ENCODE measurements around the gene CARF. TPM values are rescaled to one million over a fixed set of nuclear protein-coding genes. Genes with fewer than 3 reads are reported as not detected.

The CARF gene
- total RNA-seq, 2 experiments from 2014 or later: 5.2 to 6.6 TPM

GRCh38 chr2:203002054-203002821 lies 90.2 kb downstream of the CARF start:
- DNase-seq: no peak
- no peaks in the 10 kb centered on the region for H3K4me1 Mint-ChIP-seq (ENCODE audit: low read depth)
- no peaks in the 10 kb centered on the region for H3K27me3 Mint-ChIP-seq
- ChIA-PET CTCF (no interaction called here), POLR2A (no interaction called here)
- H3K4me3 Mint-ChIP-seq: no peak overlapping the region
- H3K9me3 Mint-ChIP-seq: no peaks in the 10 kb centered on the region
- H3K27ac Mint-ChIP-seq: no peak overlapping the region
- H3K36me3 Mint-ChIP-seq: no peaks in the 10 kb centered on the region
- intact Hi-C loops (cut with micrococcal nuclease): no loop called here

- no peaks in the 10 kb centered on the region for H3K27me3 Mint-ChIP-seq
- H3K4me3 Mint-ChIP-seq: no peak overlapping the region
- ChIA-PET POLR2A (no interaction called here), CTCF (no interaction called here)
- peaks cover 2% of the 10 kb centered on the region for H3K9me3 Mint-ChIP-seq
- no peak overlapping the region for H3K27ac Mint-ChIP-seq
- intact Hi-C loops (cut with micrococcal nuclease): no loop called here
- DNase-seq: no peak
- H3K4me1 Mint-ChIP-seq (ENCODE audit: low read depth): no peaks in the 10 kb centered on the region
- no peaks in the 10 kb centered on the region for H3K36me3 Mint-ChIP-seq
Observed at GRCh38 chr2:203003716-203004115, 91.6 kb downstream of the CARF start.

- intact Hi-C loops (cut with micrococcal nuclease): loop anchor here (1.0 to 10.0 kb wide), 6 partner anchors 103 to 1000 kb away; partner anchors contain the start of genes ABI2, CYP20A1, FAM117B and WDR12
- Mint-ChIP-seq H3K27me3 (no peaks in the 10 kb centered on the region), H3K4me1 (ENCODE audit: low read depth) (peaks cover 31% of the 10 kb centered on the region), H3K36me3 (no peaks in the 10 kb centered on the region), H3K4me3 (peak within 1 kb of the TSS; percentile 94), H3K9me3 (no peaks in the 10 kb centered on the region), H3K27ac (peak within 1 kb of the TSS; percentile 90)
- DNase-seq: peak; percentile 98
- ChIA-PET CTCF (no interaction called here), POLR2A (interaction anchor here (1.4 to 1.6 kb wide), 2 partner anchors 104 to 380 kb away, joined by 3 to 5 read pairs; partner anchors contain the start of genes FAM117B and WDR12)
Observed at GRCh38 chr2:203014456-203015199, 102.6 kb downstream of the CARF start, which contains the start of gene NBEAL1. TSS of gene NBEAL1 (plus strand) at chr2:203014875. CDS start at chr2:203016385, 1,510 bp downstream.

GRCh38 chr2:203016716-203017115 lies 104.6 kb downstream of the CARF start:
- Mint-ChIP-seq H3K27me3 (no peaks in the 10 kb centered on the region), H3K4me1 (ENCODE audit: low read depth) (peaks cover 32% of the 10 kb centered on the region), H3K36me3 (no peaks in the 10 kb centered on the region), H3K9me3 (no peaks in the 10 kb centered on the region), H3K27ac (no peak overlapping the region), H3K4me3 (no peak overlapping the region)
- no peak for DNase-seq
- POLR2A ChIA-PET: no interaction called here
- CTCF ChIA-PET: no interaction called here
- intact Hi-C loops (cut with micrococcal nuclease): loop anchor here (10.0 kb wide), 3 partner anchors 308 to 998 kb away; partner anchors contain the start of gene ABI2

- Mint-ChIP-seq H3K36me3 (no peaks in the 10 kb centered on the region), H3K9me3 (no peaks in the 10 kb centered on the region), H3K27me3 (no peaks in the 10 kb centered on the region), H3K27ac (peak overlapping the region; percentile 7), H3K4me1 (ENCODE audit: low read depth) (peaks cover 41% of the 10 kb centered on the region), H3K4me3 (peak overlapping the region; percentile 2)
- CTCF ChIA-PET: interaction anchor here (1.1 kb wide), 1 partner anchor 9 kb away, joined by 5 read pairs; no protein-coding TSS in a partner anchor
- intact Hi-C loops (cut with micrococcal nuclease): loop anchor here (10.0 kb wide), 3 partner anchors 307 to 997 kb away; partner anchors contain the start of gene ABI2
- no peak for DNase-seq
- POLR2A ChIA-PET: no interaction called here
Observed at GRCh38 chr2:203018181-203018580, 106.1 kb downstream of the CARF start.

- Mint-ChIP-seq H3K4me1 (ENCODE audit: low read depth) (peaks cover 36% of the 10 kb centered on the region), H3K27me3 (no peaks in the 10 kb centered on the region), H3K36me3 (no peaks in the 10 kb centered on the region), H3K9me3 (no peaks in the 10 kb centered on the region), H3K27ac (no peak overlapping the region), H3K4me3 (no peak overlapping the region)
- DNase-seq: no peak
- ChIA-PET CTCF (no interaction called here), POLR2A (no interaction called here)
- intact Hi-C loops (cut with micrococcal nuclease): loop anchor here (10.0 kb wide), 3 partner anchors 306 to 996 kb away; partner anchors contain the start of gene ABI2
Observed at GRCh38 chr2:203019142-203019541, 107.1 kb downstream of the CARF start.

- Mint-ChIP-seq H3K4me3 (no peak overlapping the region), H3K27me3 (no peaks in the 10 kb centered on the region), H3K9me3 (no peaks in the 10 kb centered on the region), H3K4me1 (ENCODE audit: low read depth) (peaks cover 24% of the 10 kb centered on the region), H3K36me3 (no peaks in the 10 kb centered on the region), H3K27ac (no peak overlapping the region)
- ChIA-PET CTCF (interaction anchor here (1.0 kb wide), 1 partner anchor 29 kb away, joined by 4 read pairs; no protein-coding TSS in a partner anchor), POLR2A (interaction anchor here (1.7 kb wide), 1 partner anchor 111 kb away, joined by 3 read pairs; the partner anchor contains the start of gene WDR12)
- no peak for DNase-seq
- intact Hi-C loops (cut with micrococcal nuclease): no loop called here
Observed at GRCh38 chr2:203021991-203022390, 109.9 kb downstream of the CARF start.

- CTCF ChIA-PET: interaction anchor here (1.0 kb wide), 1 partner anchor 28 kb away, joined by 4 read pairs; no protein-coding TSS in a partner anchor
- intact Hi-C loops (cut with micrococcal nuclease): no loop called here
- no peak for DNase-seq
- H3K36me3 Mint-ChIP-seq: no peaks in the 10 kb centered on the region
- no peak overlapping the region for H3K27ac Mint-ChIP-seq
- H3K4me1 Mint-ChIP-seq (ENCODE audit: low read depth): peaks cover 22% of the 10 kb centered on the region
- POLR2A ChIA-PET: no interaction called here
- no peaks in the 10 kb centered on the region for H3K27me3 Mint-ChIP-seq
- H3K4me3 Mint-ChIP-seq: no peak overlapping the region
- no peaks in the 10 kb centered on the region for H3K9me3 Mint-ChIP-seq
Observed at GRCh38 chr2:203022751-203023150, 110.7 kb downstream of the CARF start.

GRCh38 chr2:203025592-203025991 lies 113.5 kb downstream of the CARF start:
- Mint-ChIP-seq H3K4me3 (no peak overlapping the region), H3K27me3 (no peaks in the 10 kb centered on the region), H3K9me3 (no peaks in the 10 kb centered on the region), H3K4me1 (ENCODE audit: low read depth) (peaks cover 10% of the 10 kb centered on the region), H3K27ac (no peak overlapping the region), H3K36me3 (no peaks in the 10 kb centered on the region)
- CTCF ChIA-PET: no interaction called here
- no peak for DNase-seq
- POLR2A ChIA-PET: no interaction called here
- intact Hi-C loops (cut with micrococcal nuclease): no loop called here

GRCh38 chr2:203030545-203030944 lies 118.5 kb downstream of the CARF start:
- no peak for DNase-seq
- Mint-ChIP-seq H3K36me3 (peaks cover 3% of the 10 kb centered on the region), H3K27me3 (no peaks in the 10 kb centered on the region), H3K4me1 (ENCODE audit: low read depth) (peaks cover 17% of the 10 kb centered on the region), H3K9me3 (no peaks in the 10 kb centered on the region), H3K4me3 (no peak overlapping the region), H3K27ac (no peak overlapping the region)
- CTCF ChIA-PET: no interaction called here
- POLR2A ChIA-PET: no interaction called here
- intact Hi-C loops (cut with micrococcal nuclease): no loop called here

GRCh38 chr2:203030991-203031390 lies 118.9 kb downstream of the CARF start:
- intact Hi-C loops (cut with micrococcal nuclease): no loop called here
- CTCF ChIA-PET: no interaction called here
- Mint-ChIP-seq H3K4me3 (no peak overlapping the region), H3K27ac (no peak overlapping the region), H3K36me3 (peaks cover 3% of the 10 kb centered on the region), H3K9me3 (no peaks in the 10 kb centered on the region), H3K4me1 (ENCODE audit: low read depth) (peaks cover 17% of the 10 kb centered on the region), H3K27me3 (no peaks in the 10 kb centered on the region)
- POLR2A ChIA-PET: interaction anchor here (0.6 kb wide), 1 partner anchor 418 kb away, joined by 3 read pairs; no protein-coding TSS in a partner anchor
- no peak for DNase-seq

- POLR2A ChIA-PET: interaction anchor here (0.7 kb wide), 1 partner anchor 21 kb away, joined by 3 read pairs; no protein-coding TSS in a partner anchor
- no peak overlapping the region for H3K27ac Mint-ChIP-seq
- H3K9me3 Mint-ChIP-seq: no peaks in the 10 kb centered on the region
Observed at GRCh38 chr2:203033395-203033794, 121.3 kb downstream of the CARF start.

More at GRCh38 chr2:203033395-203033794, 121.3 kb downstream of the CARF start:
- H3K4me1 Mint-ChIP-seq (ENCODE audit: low read depth): peaks cover 17% of the 10 kb centered on the region
- H3K4me3 Mint-ChIP-seq: no peak overlapping the region
- peaks cover 3% of the 10 kb centered on the region for H3K36me3 Mint-ChIP-seq
- CTCF ChIA-PET: no interaction called here
- intact Hi-C loops (cut with micrococcal nuclease): no loop called here
- no peaks in the 10 kb centered on the region for H3K27me3 Mint-ChIP-seq
- no peak for DNase-seq
